Neuronal stem cell (in vitro differentiated cells): ENCODE data around the gene KIAA0825.
A peak's percentile ranks its signal among the peaks of the same experiment; 100 is the strongest.

Experiments
- DNase-seq: peaks from one replicate; pipeline ENCODE4 v3.0.0-alpha.2; 2013; ENCODE audit warnings: low spot score
- H2AFZ ChIP-seq: one replicate; pipeline ENCODE4 v1.6.1; 2013; ENCODE audit warnings: mild to moderate bottlenecking, low read length, inconsistent platforms
- H2AK5ac ChIP-seq: 2 replicates; pipeline ENCODE4 v1.6.1; 2013; ENCODE audit warnings: low read depth, mild to moderate bottlenecking, inconsistent platforms, low read length, moderate library complexity, mixed read lengths
- H2BK120ac ChIP-seq: 2 replicates; pipeline ENCODE4 v1.6.1; 2013; ENCODE audit warnings: low read depth, mild to moderate bottlenecking, inconsistent platforms, low read length, moderate library complexity, mixed read lengths
- H2BK12ac ChIP-seq: one replicate; pipeline ENCODE4 v1.6.1; 2013; ENCODE audit warnings: low read length, inconsistent platforms
- H2BK15ac ChIP-seq: 2 replicates; pipeline ENCODE4 v1.6.1; 2013; ENCODE audit warnings: mild to moderate bottlenecking, low read length, inconsistent platforms, mixed read lengths
- H2BK5ac ChIP-seq: one replicate; pipeline ENCODE4 v1.6.1; 2013; ENCODE audit warnings: inconsistent platforms, mild to moderate bottlenecking, low read length, moderate library complexity
- H3K14ac ChIP-seq: one replicate; pipeline ENCODE4 v1.6.1; 2013; ENCODE audit warnings: low read length, inconsistent platforms
- H3K18ac ChIP-seq: 2 replicates; pipeline ENCODE4 v1.6.1; 2013; ENCODE audit warnings: low read length, inconsistent platforms
- H3K23ac ChIP-seq: 2 replicates; pipeline ENCODE4 v1.6.1; 2013; ENCODE audit warnings: low read depth, mild to moderate bottlenecking, mixed read lengths, low read length, inconsistent platforms; ENCODE audit not compliant: poor library complexity
- H3K27ac ChIP-seq: replicated peaks from 3 replicates; pipeline ENCODE4 v1.5.1; 2013; ENCODE audit warnings: low read length, inconsistent platforms
- H3K27me3 ChIP-seq, 3 experiments: 2 replicates each; pipeline ENCODE4 v1.6.1; 2013; ENCODE audit warnings: low read length in 3 of 3, mild to moderate bottlenecking in 2 of 3, inconsistent platforms in 1 of 3, low read depth in 1 of 3, mixed read lengths in 1 of 3, moderate library complexity in 1 of 3; ENCODE audit not compliant: control insufficient read depth in 3 of 3, insufficient read depth in 3 of 3
- H3K36me3 ChIP-seq, 2 donors: replicated peaks in 1 of 2; 2 replicates each; pipeline ENCODE4 v1.6.1; 2013; ENCODE audit warnings: low read length in 2 of 2; ENCODE audit not compliant: control insufficient read depth in 2 of 2, insufficient read depth in 2 of 2
- H3K4ac ChIP-seq: 2 replicates; pipeline ENCODE4 v1.6.1; 2013; ENCODE audit warnings: inconsistent platforms, mild to moderate bottlenecking, low read length, moderate library complexity
- H3K4me1 ChIP-seq, 2 donors: 1 replicate in 1 of 2; 2 replicates in 1 of 2; pipeline ENCODE4 v1.6.1; 2013; ENCODE audit warnings: low read length in 2 of 2, low read depth in 1 of 2; ENCODE audit not compliant: control insufficient read depth in 2 of 2, insufficient read depth in 1 of 2
- H3K4me2 ChIP-seq: one replicate; pipeline ENCODE4 v1.6.1; 2013; ENCODE audit warnings: mild to moderate bottlenecking, low read length, inconsistent platforms; ENCODE audit not compliant: insufficient read depth, poor library complexity, severe bottlenecking
- H3K4me3 ChIP-seq, 2 donors: 2 replicates each; pipeline ENCODE4 v1.5.1; 2013; ENCODE audit warnings: low read length in 2 of 2, mild to moderate bottlenecking in 2 of 2, inconsistent platforms in 1 of 2, moderate library complexity in 1 of 2
- H3K79me1 ChIP-seq: one replicate; pipeline ENCODE4 v1.6.1; 2013; ENCODE audit warnings: low read depth, mild to moderate bottlenecking, inconsistent platforms, low read length, moderate library complexity
- H3K9ac ChIP-seq: one replicate; pipeline ENCODE4 v1.6.1; 2013; ENCODE audit warnings: mild to moderate bottlenecking, low read depth, low read length, inconsistent platforms; ENCODE audit not compliant: poor library complexity
- H3K9me3 ChIP-seq, 2 donors: replicated peaks in 1 of 2; 2 replicates each; pipeline versions ENCODE3 to v1.6.1; 2013; ENCODE audit warnings: low read length in 2 of 2, mild to moderate bottlenecking in 2 of 2, inconsistent platforms in 1 of 2, low read depth in 1 of 2, mixed read lengths in 1 of 2, moderate library complexity in 1 of 2; ENCODE audit not compliant: control insufficient read depth in 2 of 2, insufficient read depth in 1 of 2
- H4K8ac ChIP-seq: one replicate; pipeline ENCODE4 v1.6.1; 2013; ENCODE audit warnings: low read depth, mild to moderate bottlenecking, inconsistent platforms, low read length, moderate library complexity
- H4K91ac ChIP-seq: one replicate; pipeline ENCODE4 v1.6.1; 2013; ENCODE audit warnings: low read length, low read depth, mild to moderate bottlenecking, inconsistent platforms; ENCODE audit not compliant: poor library complexity
- WGBS, 2 donors: extraction: QIAGEN DNeasy Blood & Tissue Kit; methylation state at CpG; one replicate each; pipeline ENCODE4 v1.1.7; 2013; ENCODE audit warnings: missing lambda C conversion rate in 2 of 2, mixed read lengths in 1 of 2; ENCODE audit not compliant: insufficient read length in 2 of 2, insufficient replicate concordance in 1 of 2; ENCODE audit errors: extremely low coverage in 2 of 2; 5-methylcytosine and 5-hydroxymethylcytosine counted together

Gene KIAA0825

GRCh38 chr5:94422812-94423211, 195.6 kb downstream of the KIAA0825 start:
- no peak overlapping the region for H2BK120ac ChIP-seq
- no peak overlapping the region for H2BK12ac ChIP-seq
- no peak overlapping the region for H2BK5ac ChIP-seq
- no peak overlapping the region for H3K9ac ChIP-seq
- no peak overlapping the region for H2AK5ac ChIP-seq
- H3K14ac ChIP-seq: no peak overlapping the region
- no peaks in the 10 kb centered on the region for H3K27me3 ChIP-seq
- no peak overlapping the region for H3K4ac ChIP-seq
- H3K18ac ChIP-seq: no peak overlapping the region
- no peak overlapping the region for H3K4me3 ChIP-seq
- H3K9me3 ChIP-seq: peaks cover 0 to 2% of the 10 kb centered on the region in 2 donors
- no peak overlapping the region for H3K27ac ChIP-seq
- peak overlapping the region; percentile 48 for H2AFZ ChIP-seq
- no peak for DNase-seq
- no peak overlapping the region for H4K8ac ChIP-seq
- no peak overlapping the region for H3K23ac ChIP-seq
- no peaks in the 10 kb centered on the region for H3K79me1 ChIP-seq
- H3K36me3 ChIP-seq: no peaks in the 10 kb centered on the region
- peaks cover 0 to 1% of the 10 kb centered on the region in 2 donors for H3K4me1 ChIP-seq
- H4K91ac ChIP-seq: no peak overlapping the region
- no peak overlapping the region for H2BK15ac ChIP-seq
- no peak overlapping the region for H3K4me2 ChIP-seq
- WGBS, 2 donors: no CpG with 5 or more reads among the region's 3 CpGs

GRCh38 chr5:94420885-94421284, 197.5 kb downstream of the KIAA0825 start:
- Histone ChIP-seq H3K27me3 (no peaks in the 10 kb centered on the region), H3K14ac (no peak overlapping the region), H3K4ac (no peak overlapping the region), H2AK5ac (no peak overlapping the region), H3K4me3 (no peak overlapping the region), H3K4me2 (no peak overlapping the region), H3K36me3 (no peaks in the 10 kb centered on the region), H2BK12ac (no peak overlapping the region), H3K18ac (no peak overlapping the region), H2BK5ac (no peak overlapping the region), H3K4me1 (peaks cover 0 to 1% of the 10 kb centered on the region in 2 donors), H2BK120ac (no peak overlapping the region), H3K9ac (no peak overlapping the region), H3K79me1 (no peaks in the 10 kb centered on the region), H4K8ac (no peak overlapping the region), H3K27ac (no peak overlapping the region), H3K23ac (no peak overlapping the region), H2BK15ac (no peak overlapping the region), H2AFZ (no peak overlapping the region), H3K9me3 (peaks cover 0 to 2% of the 10 kb centered on the region in 2 donors), H4K91ac (no peak overlapping the region)
- DNase-seq: no peak
- WGBS, 2 donors: no CpG with 5 or more reads among the region's 2 CpGs

GRCh38 chr5:94415798-94416197, 202.6 kb downstream of the KIAA0825 start:
- no peak for DNase-seq
- H2BK12ac ChIP-seq: no peak overlapping the region
- H3K27me3 ChIP-seq: no peaks in the 10 kb centered on the region
- no peak overlapping the region for H2AFZ ChIP-seq
- H3K4ac ChIP-seq: no peak overlapping the region
- H3K14ac ChIP-seq: no peak overlapping the region
- no CpG with 5 or more reads among the region's 1 CpG for WGBS, 2 donors
- H4K91ac ChIP-seq: no peak overlapping the region
- H3K9ac ChIP-seq: no peak overlapping the region
- H3K4me2 ChIP-seq: no peak overlapping the region
- H3K4me1 ChIP-seq: no peaks in the 10 kb centered on the region
- no peak overlapping the region for H4K8ac ChIP-seq
- no peak overlapping the region for H2BK15ac ChIP-seq
- H3K27ac ChIP-seq: no peak overlapping the region
- no peak overlapping the region for H3K4me3 ChIP-seq
- no peak overlapping the region for H2BK5ac ChIP-seq
- H3K9me3 ChIP-seq: peaks cover 0 to 2% of the 10 kb centered on the region in 2 donors
- no peak overlapping the region for H2BK120ac ChIP-seq
- H3K23ac ChIP-seq: no peak overlapping the region
- no peaks in the 10 kb centered on the region for H3K79me1 ChIP-seq
- no peak overlapping the region for H3K18ac ChIP-seq
- H2AK5ac ChIP-seq: no peak overlapping the region
- no peaks in the 10 kb centered on the region for H3K36me3 ChIP-seq

- no peak overlapping the region for H2BK120ac ChIP-seq
- H2AFZ ChIP-seq: no peak overlapping the region
- no peak overlapping the region for H2AK5ac ChIP-seq
- DNase-seq: no peak
- H3K4ac ChIP-seq: no peak overlapping the region
- H3K18ac ChIP-seq: no peak overlapping the region
- peaks cover 3 to 4% of the 10 kb centered on the region in 2 donors for H3K4me1 ChIP-seq
- no peaks in the 10 kb centered on the region for H3K9me3 ChIP-seq
- H3K9ac ChIP-seq: no peak overlapping the region
- H3K4me2 ChIP-seq: no peak overlapping the region
- H3K23ac ChIP-seq: no peak overlapping the region
- H2BK15ac ChIP-seq: no peak overlapping the region
- no peak overlapping the region for H3K14ac ChIP-seq
- no peaks in the 10 kb centered on the region for H3K27me3 ChIP-seq
- H3K4me3 ChIP-seq: no peak overlapping the region
- H3K27ac ChIP-seq: no peak overlapping the region
- H2BK5ac ChIP-seq: no peak overlapping the region
- WGBS, 2 donors: no CpG with 5 or more reads among the region's 1 CpG
- no peak overlapping the region for H2BK12ac ChIP-seq
- H3K79me1 ChIP-seq: no peaks in the 10 kb centered on the region
- H4K91ac ChIP-seq: no peak overlapping the region
- H4K8ac ChIP-seq: no peak overlapping the region
- H3K36me3 ChIP-seq: no peaks in the 10 kb centered on the region
These were observed 209.0 kb downstream of the KIAA0825 start for GRCh38 chr5:94409440-94409839.
